ENCODE measurements around the gene RIPOR2.

DNA sequence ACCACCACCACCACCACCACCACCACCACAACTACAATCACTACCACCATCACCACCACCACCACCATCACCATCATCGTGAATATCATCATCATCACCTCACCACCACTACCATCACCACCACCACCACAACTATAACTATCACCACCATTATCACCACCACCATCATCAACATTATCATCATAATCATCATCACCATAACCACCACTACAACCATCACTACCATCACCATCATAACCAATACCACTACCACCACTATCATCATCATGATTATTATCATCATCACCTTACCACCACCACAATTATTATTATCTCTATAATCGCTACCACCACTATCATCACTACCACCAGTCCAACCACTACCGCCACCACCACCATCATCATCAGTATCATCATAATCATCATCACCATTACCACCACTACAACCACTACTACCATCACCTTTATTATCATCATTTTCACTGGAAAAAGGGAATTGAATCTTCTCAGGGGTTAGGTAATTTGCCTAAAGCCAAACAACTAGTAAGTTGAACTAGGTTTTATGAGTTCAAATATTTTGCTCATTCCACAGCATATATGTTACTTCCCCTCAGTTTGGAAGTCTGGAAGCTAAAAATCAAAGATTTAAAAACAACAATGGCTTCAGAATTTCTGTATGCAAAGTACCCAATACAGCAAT lies 8.3 kb downstream of the RIPOR2 start:
- TF ChIP-seq CTCF (conservative IDR thresholded peaks at IDR 0.05 in 1 of 2, IDR thresholded peaks at IDR 0.05 in 1 of 2; ENCODE audit: extremely low read depth in 1 of 2, insufficient read depth in 1 of 2, low read depth in 1 of 2, low read length in 2 of 2): no peak
- TF ChIP-seq EZH2 (IDR thresholded peaks at IDR 0.05; ENCODE audit: borderline replicate concordance, low read length): no peak

Measured in mammary epithelial cell (primary cell).